Fibroblast of the conjunctiva (primary cell): Measurements from ENCODE around the gene KCNMB2.
"Not testable (repeated sequence)": the region's sequence is repeated elsewhere in the genome, so short reads cannot be mapped to it uniquely, and the experiment has no call there.

Source experiments
- DNase-seq: peaks from one replicate; pipeline ENCODE4 v3.0.0-alpha.2; 2010; ENCODE audit warnings: low read depth

KCNMB2 gene

DNA sequence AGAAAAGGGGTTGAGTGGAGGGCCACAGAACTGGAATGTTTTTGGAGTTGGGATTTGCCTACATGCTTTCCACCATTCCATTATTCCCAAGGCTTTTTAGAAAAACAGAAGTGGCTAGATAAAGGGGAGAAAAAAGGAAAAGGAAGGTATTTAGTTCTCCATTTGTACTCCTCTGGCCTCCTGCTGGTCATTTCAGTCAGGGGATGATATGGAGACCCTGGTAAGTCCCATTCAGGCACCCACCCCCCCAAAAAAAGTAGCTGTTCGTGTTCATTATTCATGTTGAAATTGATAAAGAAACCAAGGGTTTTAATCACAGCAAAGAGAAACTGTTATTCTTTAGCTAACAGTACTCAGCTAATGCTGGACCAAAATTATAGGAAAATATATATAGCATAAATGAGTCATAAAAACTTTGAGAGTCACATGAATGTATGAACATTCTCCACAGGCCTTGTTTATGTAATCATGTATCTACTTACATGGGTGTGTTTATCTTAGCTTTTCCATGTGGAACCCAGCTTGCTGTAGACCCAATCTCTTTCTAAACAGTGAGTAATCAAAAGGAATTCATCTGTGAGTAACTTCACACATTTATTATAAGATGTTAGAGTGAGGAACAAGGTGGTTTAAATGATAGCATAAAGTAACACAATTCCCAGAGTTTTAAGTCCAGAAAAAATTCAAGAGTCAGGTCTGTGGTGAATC is 167.2 kb downstream of the KCNMB2 start:
- DNase-seq: peak; percentile 45

- no peak for DNase-seq
These were observed 169.7 kb downstream of the KCNMB2 start for GRCh38 chr3:178705925-178706324.

DNA sequence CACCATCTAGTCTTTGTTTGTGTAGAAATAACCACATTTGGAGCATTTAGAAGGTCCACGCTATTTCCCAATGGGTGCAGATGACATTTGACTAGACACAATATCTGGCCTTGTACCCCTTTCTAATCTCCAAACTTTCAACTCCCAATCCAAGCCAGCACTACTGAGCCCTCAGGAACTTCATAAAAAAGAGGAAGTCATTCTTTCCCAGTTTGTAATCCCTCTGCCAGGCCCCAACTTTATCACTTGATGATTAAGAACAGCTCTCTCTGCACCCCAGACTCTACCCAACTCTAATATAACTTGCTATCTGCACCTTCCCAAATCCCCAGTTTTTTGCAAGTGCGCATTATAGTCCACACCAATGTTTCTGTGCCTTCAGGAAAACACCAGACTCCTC is 170.2 kb downstream of the KCNMB2 start:
- no peak for DNase-seq

- DNase-seq: no peak
These were observed 171.2 kb downstream of the KCNMB2 start for GRCh38 chr3:178707311-178708031.

- DNase-seq: no peak
These were observed 172.8 kb downstream of the KCNMB2 start for GRCh38 chr3:178709051-178709450.

DNA sequence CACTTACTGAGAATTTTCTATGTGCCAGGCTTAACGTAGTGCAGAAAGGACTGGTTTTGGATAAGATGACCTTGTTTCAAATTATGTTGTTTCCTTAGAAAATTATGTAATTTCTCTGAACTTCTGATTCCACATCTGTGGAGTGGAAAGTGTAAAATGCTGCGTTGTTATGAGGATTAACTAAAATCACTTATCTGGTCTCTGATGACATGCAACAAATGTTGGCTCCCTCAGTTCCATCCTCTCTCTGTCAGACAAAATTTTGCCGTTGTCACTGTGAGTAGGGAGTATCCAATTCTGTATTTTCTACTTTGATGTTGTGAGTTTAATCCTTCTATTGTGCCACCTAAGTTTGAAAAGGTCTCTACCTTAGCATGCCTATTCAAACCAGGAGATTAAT is 175.5 kb downstream of the KCNMB2 start:
- no peak for DNase-seq

DNA sequence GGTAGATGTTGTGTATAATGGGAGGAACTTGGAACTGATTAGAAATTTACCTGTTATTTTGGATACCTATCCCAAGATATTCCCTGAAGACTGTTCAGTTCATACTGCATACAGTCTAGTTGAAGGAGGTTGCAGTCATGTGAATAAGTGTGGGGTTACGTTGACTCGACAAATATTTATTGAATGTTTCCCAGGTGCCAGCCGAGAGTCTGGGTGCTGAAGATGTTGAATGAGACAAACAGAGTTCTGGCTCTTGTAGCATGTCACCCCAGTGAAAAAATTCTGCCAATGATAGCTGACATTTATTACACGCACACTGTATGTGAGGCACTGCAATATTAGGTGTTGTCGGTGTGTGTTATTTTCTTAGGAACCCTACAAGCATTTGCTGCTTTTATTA is 176.0 kb downstream of the KCNMB2 start:
- no peak for DNase-seq

- no peak for DNase-seq
These were observed 178.9 kb downstream of the KCNMB2 start for GRCh38 chr3:178714925-178715832.

DNA sequence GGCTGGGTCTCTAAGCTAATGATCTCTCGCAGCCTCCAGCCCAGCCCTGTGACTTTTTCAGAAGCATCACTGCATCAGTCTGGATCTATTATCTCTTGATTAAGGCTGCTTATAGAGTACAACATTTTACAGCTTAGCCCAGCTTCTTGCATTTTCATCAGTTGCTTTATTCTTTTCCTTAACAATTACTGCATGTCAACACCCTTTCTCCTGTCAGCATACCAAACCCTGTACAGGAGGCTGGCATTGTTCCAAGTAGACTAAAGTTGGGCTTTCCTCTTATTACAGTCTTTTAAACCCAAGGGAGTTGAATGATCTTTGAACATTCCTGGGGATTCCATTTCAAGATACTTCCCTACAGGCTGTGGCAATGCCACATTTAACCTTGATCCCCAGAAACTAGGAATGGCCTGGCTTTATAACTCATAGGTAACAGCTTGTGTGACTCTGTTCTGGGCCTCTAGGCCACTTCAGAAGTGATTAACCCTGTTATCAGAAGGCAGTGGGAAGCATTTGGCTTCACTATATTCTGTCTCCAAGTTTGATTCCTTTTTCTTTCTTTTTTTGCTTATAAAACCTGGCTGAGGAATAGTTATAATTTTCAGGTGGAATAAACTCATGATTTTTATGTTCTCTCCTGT is 182.9 kb downstream of the KCNMB2 start:
- DNase-seq: peak; percentile 37

- DNase-seq: no peak
These were observed 196.6 kb downstream of the KCNMB2 start for GRCh38 chr3:178732824-178733223.

DNA sequence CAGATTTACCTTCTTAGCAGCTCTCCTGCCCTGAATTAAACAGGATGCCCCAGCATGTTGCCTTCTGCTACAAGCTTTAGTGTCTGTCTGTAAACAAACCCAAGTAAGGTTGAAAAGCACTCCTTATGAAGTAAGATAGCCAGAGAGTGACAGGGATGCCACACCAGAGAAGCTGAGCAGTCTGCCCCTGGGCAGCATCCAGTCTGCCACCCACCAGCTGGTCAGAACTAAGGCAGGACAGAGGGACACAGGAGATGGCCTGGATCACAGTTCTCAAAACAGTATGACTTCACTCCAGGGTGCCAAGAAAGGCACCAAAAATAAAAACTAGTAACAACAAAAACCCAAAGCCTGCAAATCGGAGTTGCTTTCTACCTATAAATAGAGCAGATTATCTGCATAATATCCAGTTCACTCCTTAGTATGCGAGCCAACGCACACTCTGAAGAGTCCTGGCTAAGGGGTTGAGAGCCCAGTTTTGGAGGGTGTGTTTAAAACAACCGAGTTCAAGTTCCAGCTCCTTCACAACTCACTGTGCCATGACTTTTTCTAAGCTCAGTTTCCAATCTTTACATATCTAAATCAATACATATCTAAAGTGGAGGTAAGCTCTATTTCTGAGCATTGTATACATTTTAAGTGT is 198.9 kb downstream of the KCNMB2 start:
- DNase-seq: no peak

DNA sequence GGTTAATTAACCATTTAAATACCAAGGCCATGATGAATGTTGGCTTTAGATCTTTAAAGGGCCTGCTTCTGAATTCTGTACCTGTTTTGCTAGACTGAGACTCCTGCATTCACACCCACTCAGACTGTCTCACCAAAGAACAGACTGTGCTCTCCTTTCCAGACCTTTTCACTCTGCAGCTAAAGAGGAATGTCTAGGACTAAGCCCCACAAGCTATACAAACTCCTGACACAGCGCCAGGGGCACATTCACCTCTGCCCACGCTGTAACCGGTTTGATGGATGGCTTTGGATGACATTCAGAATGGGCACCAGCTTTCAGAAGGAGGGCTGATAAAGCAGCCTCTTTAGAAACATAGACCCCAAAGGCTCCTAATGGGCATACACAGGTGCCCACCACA is 200.1 kb downstream of the KCNMB2 start:
- no peak for DNase-seq

DNA sequence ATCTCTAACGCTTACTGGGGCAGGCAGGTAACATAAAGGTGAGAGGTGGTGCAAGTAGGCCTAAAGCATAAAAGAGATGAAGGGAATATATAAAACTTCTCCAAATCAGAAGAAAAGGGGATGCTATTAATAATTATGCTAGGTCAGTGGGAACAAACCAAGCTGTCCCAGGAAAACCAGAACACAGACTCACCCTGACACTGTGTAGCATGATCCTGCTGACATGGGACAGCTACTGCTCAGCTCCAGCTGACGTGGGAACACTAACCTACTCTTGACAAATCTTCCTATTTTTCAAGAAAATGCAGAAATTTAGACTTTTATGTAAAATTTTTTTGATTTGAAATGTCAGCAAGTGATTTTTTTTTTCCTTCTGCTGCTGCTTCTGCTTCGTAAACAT is 203.5 kb downstream of the KCNMB2 start:
- no peak for DNase-seq

GRCh38 chr3:178741020-178741419 is 204.8 kb downstream of the KCNMB2 start:
- DNase-seq: no peak

GRCh38 chr3:178743297-178743696 is 207.1 kb downstream of the KCNMB2 start:
- no peak for DNase-seq

GRCh38 chr3:178745861-178746655 is 209.8 kb downstream of the KCNMB2 start:
- DNase-seq: not testable (repeated sequence)

- no peak for DNase-seq
These were observed 212.6 kb downstream of the KCNMB2 start for GRCh38 chr3:178748874-178749273.

GRCh38 chr3:178749471-178749870 is 213.2 kb downstream of the KCNMB2 start:
- DNase-seq: no peak

DNA sequence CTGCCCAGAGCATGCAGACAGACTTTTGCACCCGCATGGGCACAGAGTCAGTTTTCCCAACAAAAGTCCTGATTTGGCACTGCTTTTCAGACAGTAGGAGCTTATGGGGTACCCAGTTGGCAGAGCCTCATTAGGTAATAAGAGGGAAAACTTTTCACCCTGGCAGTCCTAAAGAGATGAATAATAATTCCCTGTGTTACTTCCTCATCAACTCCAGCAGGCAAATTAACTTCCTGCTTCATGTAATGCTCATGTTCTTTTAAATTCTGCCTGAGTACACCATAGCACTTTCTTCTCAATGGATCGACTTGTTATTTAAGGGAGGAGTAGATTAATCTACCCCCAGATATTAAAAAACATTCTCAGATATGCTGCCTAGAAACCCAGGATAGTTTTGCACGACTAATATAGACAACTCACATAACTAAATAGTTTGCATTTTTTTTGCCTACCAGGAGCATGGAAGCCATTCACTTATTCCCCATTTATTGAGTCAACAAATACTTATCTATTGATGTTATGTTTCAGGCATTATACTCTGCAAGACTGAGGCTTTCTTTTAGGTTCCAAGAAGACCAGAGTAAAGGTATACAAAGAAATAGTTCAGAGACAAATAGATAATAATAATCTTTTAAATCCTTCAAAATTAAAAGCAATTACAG is 214.5 kb downstream of the KCNMB2 start:
- no peak for DNase-seq

GRCh38 chr3:178752843-178753242 is 216.6 kb downstream of the KCNMB2 start:
- no peak for DNase-seq
